Fibroblast of peridontal ligament (primary cell): ENCODE results near the gene STK40.

Experiments used
- DNase-seq: peaks from one replicate; pipeline ENCODE4 v3.0.0-alpha.2; 2010; ENCODE audit errors: extremely low read depth

Gene STK40

GRCh38 chr1:36320291-36320761, 65.4 kb downstream of the STK40 start:
- DNase-seq = no peak

GRCh38 chr1:36309397-36309796, 76.3 kb downstream of the STK40 start:
- DNase-seq = no peak

GRCh38 chr1:36307601-36308330, 78.0 kb downstream of the STK40 start:
- no peak for DNase-seq

- peak; percentile 81 for DNase-seq
Observed at GRCh38 chr1:36306902-36307456, 78.7 kb downstream of the STK40 start.

GRCh38 chr1:36306210-36306901, 79.4 kb downstream of the STK40 start, which contains the start of gene SH3D21:
SH3D21 (plus strand) TSS chr1:36306368; CDS start chr1:36306421, 53 bp downstream.
- no peak for DNase-seq

- DNase-seq = no peak
Observed at GRCh38 chr1:36305915-36306209, 79.9 kb downstream of the STK40 start.

GRCh38 chr1:36304970-36305914, 80.5 kb downstream of the STK40 start:
- DNase-seq = no peak

- DNase-seq = no peak
Observed at GRCh38 chr1:36304521-36304920, 81.2 kb downstream of the STK40 start.

GRCh38 chr1:36303650-36304360, 81.9 kb downstream of the STK40 start:
- no peak for DNase-seq

- DNase-seq = no peak
Observed at GRCh38 chr1:36303244-36303643, 82.5 kb downstream of the STK40 start.

GRCh38 chr1:36301220-36301619, 84.5 kb downstream of the STK40 start:
- no peak for DNase-seq

- DNase-seq = no peak
Observed at GRCh38 chr1:36300526-36300925, 85.2 kb downstream of the STK40 start.

GRCh38 chr1:36298640-36299039, 87.1 kb downstream of the STK40 start:
- DNase-seq = no peak

- DNase-seq = no peak
Observed at GRCh38 chr1:36297062-36297461, 88.7 kb downstream of the STK40 start.

GRCh38 chr1:36295390-36295789, 90.3 kb downstream of the STK40 start:
- no peak for DNase-seq
